Measurements from ENCODE around the gene NR1D2. TPM values are rescaled to one million over a fixed set of nuclear protein-coding genes. Genes with fewer than 3 reads are reported as not detected.

Gene NR1D2
- total RNA-seq, 3 donors from 2014 or later: 26.2 to 43.8 (median 37.4) TPM

- Histone ChIP-seq H3K9me3 (no peaks in the 10 kb centered on the region), H3K36me3 (no peaks in the 10 kb centered on the region), H3K27ac (no peak overlapping the region), H3K4me1 (no peaks in the 10 kb centered on the region), H3K27me3 (no peaks in the 10 kb centered on the region), H3K4me3 (no peak overlapping the region)
- intact Hi-C loops (cut with DNase I; ENCODE audit: low total_unique reads): no loop called here
- TF ChIP-seq POLR2AphosphoS5 (IDR thresholded peaks at IDR 0.05) (no peak), POLR2A (IDR thresholded peaks at IDR 0.05) (no peak)
- TF ChIP-seq, protein P1, sequence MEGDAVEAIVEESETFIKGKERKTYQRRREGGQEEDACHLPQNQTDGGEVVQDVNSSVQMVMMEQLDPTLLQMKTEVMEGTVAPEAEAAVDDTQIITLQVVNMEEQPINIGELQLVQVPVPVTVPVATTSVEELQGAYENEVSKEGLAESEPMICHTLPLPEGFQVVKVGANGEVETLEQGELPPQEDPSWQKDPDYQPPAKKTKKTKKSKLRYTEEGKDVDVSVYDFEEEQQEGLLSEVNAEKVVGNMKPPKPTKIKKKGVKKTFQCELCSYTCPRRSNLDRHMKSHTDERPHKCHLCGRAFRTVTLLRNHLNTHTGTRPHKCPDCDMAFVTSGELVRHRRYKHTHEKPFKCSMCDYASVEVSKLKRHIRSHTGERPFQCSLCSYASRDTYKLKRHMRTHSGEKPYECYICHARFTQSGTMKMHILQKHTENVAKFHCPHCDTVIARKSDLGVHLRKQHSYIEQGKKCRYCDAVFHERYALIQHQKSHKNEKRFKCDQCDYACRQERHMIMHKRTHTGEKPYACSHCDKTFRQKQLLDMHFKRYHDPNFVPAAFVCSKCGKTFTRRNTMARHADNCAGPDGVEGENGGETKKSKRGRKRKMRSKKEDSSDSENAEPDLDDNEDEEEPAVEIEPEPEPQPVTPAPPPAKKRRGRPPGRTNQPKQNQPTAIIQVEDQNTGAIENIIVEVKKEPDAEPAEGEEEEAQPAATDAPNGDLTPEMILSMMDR (IDR thresholded peaks at IDR 0.05): no peak
- DNase-seq (ENCODE audit: low spot score in 2 of 2): no peak
Measured at GRCh38 chr3:23984934-23985333, 39.8 kb downstream of the NR1D2 start.

GRCh38 chr3:23985747-23986544 lies 40.9 kb downstream of the NR1D2 start:
- no peak overlapping the region for H3K4me3 ChIP-seq
- TF ChIP-seq POLR2A (IDR thresholded peaks at IDR 0.05): no peak
- TF ChIP-seq, protein P1 (IDR thresholded peaks at IDR 0.05): no peak
- no peak for TF ChIP-seq POLR2AphosphoS5 (IDR thresholded peaks at IDR 0.05)
- intact Hi-C loops (cut with DNase I; ENCODE audit: low total_unique reads): no loop called here
- H3K27ac ChIP-seq: no peak overlapping the region
- no peaks in the 10 kb centered on the region for H3K4me1 ChIP-seq
- H3K9me3 ChIP-seq: no peaks in the 10 kb centered on the region
- no peak for DNase-seq (ENCODE audit: low spot score in 2 of 2)
- H3K36me3 ChIP-seq: no peaks in the 10 kb centered on the region
- no peaks in the 10 kb centered on the region for H3K27me3 ChIP-seq

GRCh38 chr3:23987356-23987755 lies 42.3 kb downstream of the NR1D2 start:
- DNase-seq (ENCODE audit: low spot score in 2 of 2): no peak
- no peak overlapping the region for H3K4me3 ChIP-seq
- no peaks in the 10 kb centered on the region for H3K27me3 ChIP-seq
- intact Hi-C loops (cut with DNase I; ENCODE audit: low total_unique reads): no loop called here
- H3K4me1 ChIP-seq: no peaks in the 10 kb centered on the region
- H3K27ac ChIP-seq: no peak overlapping the region
- H3K36me3 ChIP-seq: no peaks in the 10 kb centered on the region
- TF ChIP-seq, protein P1 (IDR thresholded peaks at IDR 0.05): no peak
- no peak for TF ChIP-seq POLR2A (IDR thresholded peaks at IDR 0.05)
- TF ChIP-seq POLR2AphosphoS5 (IDR thresholded peaks at IDR 0.05): no peak
- no peaks in the 10 kb centered on the region for H3K9me3 ChIP-seq

- intact Hi-C loops (cut with DNase I; ENCODE audit: low total_unique reads): no loop called here
- H3K27ac ChIP-seq: peak overlapping the region in 1 of 2 donors; percentile 10
- no peaks in the 10 kb centered on the region for H3K9me3 ChIP-seq
- TF ChIP-seq, protein P1 (IDR thresholded peaks at IDR 0.05): no peak
- no peak for TF ChIP-seq POLR2A (IDR thresholded peaks at IDR 0.05)
- TF ChIP-seq POLR2AphosphoS5 (IDR thresholded peaks at IDR 0.05): no peak
- DNase-seq (ENCODE audit: low spot score in 2 of 2): no peak
- H3K27me3 ChIP-seq: no peaks in the 10 kb centered on the region
- H3K36me3 ChIP-seq: no peaks in the 10 kb centered on the region
- H3K4me1 ChIP-seq: no peaks in the 10 kb centered on the region
- no peak overlapping the region for H3K4me3 ChIP-seq
Measured at GRCh38 chr3:23991306-23991682, 46.2 kb downstream of the NR1D2 start.

Measured in breast epithelium (tissue), 4 donors.